HCT116 (cell line): ENCODE measurements around the gene HIVEP3. TPM values are rescaled to one million over a fixed set of nuclear protein-coding genes. Genes with fewer than 3 reads are reported as not detected.

Experiments used
- ATAC-seq: fragments of 200-7000 bp; cut with Tn5 transposase; 2 replicates; pipeline ENCODE4 v1.9.1; 2020; ENCODE audit warnings: mild to moderate bottlenecking, moderate library complexity
- BruUV-seq: library from RNA; stranded (reverse); fragments of 400-500 nt; replicated peaks from 2 replicates; lab custom pipeline; 2021; lab: Mats Ljungman, UMichigan
- CTCF ChIA-PET: fragments of 300-600 bp; sonication (Branson Sonifier 250); formaldehyde crosslinking; loops from one replicate; lab custom pipeline; 2021; ENCODE audit warnings: antibody characterized with exemption; lab: Charles Lee
- POLR2A ChIA-PET: fragments of 300-600, 350-600 bp; sonication (Branson Sonifier 250); formaldehyde crosslinking; loops from one replicate; lab custom pipeline; 2021; ENCODE audit warnings: antibody characterized with exemption; lab: Charles Lee
- RAD21 ChIA-PET, 2 experiments: fragments of 300-600 bp; sonication (Branson Sonifier 250); formaldehyde crosslinking; loops; one replicate each; lab custom pipeline; 2023; ENCODE audit warnings: low total read pairs in 2 of 2; ENCODE audit not compliant: uncharacterized antibody in 2 of 2, unreplicated experiment in 2 of 2, low non-redundant PET in 1 of 2; lab: Charles Lee
- DNase-seq: peaks from one replicate; pipeline ENCODE4 v3.0.0-alpha.2; 2010; ENCODE audit warnings: low read depth, low spot score
- H2AFZ ChIP-seq: fragments of 200-600 bp; shearing (Covaris generic), sonication (generic); 2 replicates; pipeline ENCODE4 v1.6.1; 2017; ENCODE audit warnings: low read depth, mixed run types, mixed read lengths, antibody characterized with exemption, low read length; ENCODE audit not compliant: poor library complexity, severe bottlenecking
- H3K27ac ChIP-seq: 2 replicates; pipeline ENCODE4 v1.5.1; 2012; ENCODE audit warnings: low read depth, low read length
- H3K27me3 ChIP-seq: fragments of 200-600 bp; sonication (generic); 2 replicates; pipeline ENCODE4 v1.6.1; 2016; ENCODE audit warnings: mixed run types, low read length, mixed read lengths; ENCODE audit not compliant: insufficient read depth
- H3K36me3 ChIP-seq, 2 experiments: fragments of 200-500 bp in 1 of 2; fragments of 200-600 bp in 1 of 2; sonication (Bioruptor generic) in 1 of 2; sonication (generic) in 1 of 2; 2 replicates each; pipeline versions ENCODE4 v1.5.1 to v1.6.1; 2014 to 2016; ENCODE audit warnings: low read length in 2 of 2, inconsistent platforms in 1 of 2, mixed read lengths in 1 of 2, mixed run types in 1 of 2; ENCODE audit not compliant: insufficient read depth in 2 of 2, control insufficient read depth in 1 of 2
- H3K4me1 ChIP-seq, 2 experiments: fragments of 200-600 bp in 1 of 2; sonication (generic) in 1 of 2; 2 replicates each; pipeline versions ENCODE4 v1.5.1 to v1.6.1; 2012 to 2017; ENCODE audit warnings: low read length in 2 of 2, inconsistent platforms in 1 of 2, mild to moderate bottlenecking in 1 of 2, mixed read lengths in 1 of 2, mixed run types in 1 of 2, moderate library complexity in 1 of 2; ENCODE audit not compliant: insufficient read depth in 2 of 2, control insufficient read depth in 1 of 2
- H3K4me2 ChIP-seq: fragments of 200-600 bp; sonication (generic); 2 replicates; pipeline ENCODE4 v1.6.1; 2017; ENCODE audit warnings: mixed run types, low read length, mixed read lengths
- H3K4me3 ChIP-seq, 2 experiments: fragments of 200-600 bp in 1 of 2; sonication (generic) in 1 of 2; replicated peaks in 1 of 2; 2 replicates each; pipeline ENCODE4 v1.5.1; 2011 to 2016; ENCODE audit warnings: low read length in 2 of 2, control low read depth in 1 of 2, low read depth in 1 of 2, mild to moderate bottlenecking in 1 of 2, mixed read lengths in 1 of 2, mixed run types in 1 of 2
- H3K79me2 ChIP-seq: fragments of 200-600 bp; sonication (generic); 2 replicates; pipeline ENCODE4 v1.6.1; 2017; ENCODE audit warnings: mild to moderate bottlenecking, mixed run types, low read length, moderate library complexity, mixed read lengths; ENCODE audit not compliant: insufficient read depth
- H3K9ac ChIP-seq: fragments of 200-600 bp; sonication (generic); 2 replicates; pipeline ENCODE4 v1.6.1; 2016; ENCODE audit warnings: low read length, mixed read lengths
- H3K9me2 ChIP-seq: fragments of 200-600 bp; sonication (generic), shearing (Covaris generic); 2 replicates; pipeline ENCODE4 v1.6.1; 2017; ENCODE audit warnings: mixed run types, mild to moderate bottlenecking, moderate library complexity; ENCODE audit not compliant: insufficient read depth
- H3K9me3 ChIP-seq, 2 experiments: fragments of 200-500 bp in 1 of 2; fragments of 200-600 bp in 1 of 2; sonication (Bioruptor generic) in 1 of 2; sonication (generic) in 1 of 2; 2 replicates each; pipeline ENCODE4 v1.6.1; 2014 to 2017; ENCODE audit warnings: low read length in 2 of 2, mixed read lengths in 2 of 2, inconsistent platforms in 1 of 2, low read depth in 1 of 2, mild to moderate bottlenecking in 1 of 2, mixed run types in 1 of 2, moderate library complexity in 1 of 2; ENCODE audit not compliant: control insufficient read depth in 1 of 2, insufficient read depth in 1 of 2
- H4K20me1 ChIP-seq: fragments of 200-600 bp; sonication (generic), shearing (Covaris generic); 2 replicates; pipeline ENCODE4 v1.6.1; 2017; ENCODE audit warnings: mixed run types, mild to moderate bottlenecking, moderate library complexity; ENCODE audit not compliant: insufficient read depth
- CBX3 ChIP-seq: IDR thresholded peaks from 2 replicates; pipeline ENCODE4 v1.6.1; 2012; ENCODE audit warnings: low read depth
- CEBPB ChIP-seq: IDR thresholded peaks from 2 replicates; pipeline ENCODE4 v1.6.1; 2012; ENCODE audit warnings: low read depth
- EGR1 ChIP-seq: IDR thresholded peaks from 2 replicates; pipeline ENCODE4 v1.6.1; 2012; ENCODE audit warnings: low read depth
- ELF1 ChIP-seq: IDR thresholded peaks from 2 replicates; pipeline ENCODE4 v1.6.1; 2012; ENCODE audit warnings: low read depth, borderline replicate concordance
- EZH2 ChIP-seq: fragments of 200-600 bp; sonication (generic); IDR thresholded peaks from 2 replicates; pipeline ENCODE4 v1.6.1; 2017; ENCODE audit warnings: antibody characterized with exemption, mixed run types
- EZH2phosphoT487 ChIP-seq: fragments of 200-600 bp; IDR thresholded peaks from 2 replicates; pipeline ENCODE4 v1.6.1; 2018; ENCODE audit warnings: antibody characterized with exemption, borderline replicate concordance
- FOSL1 ChIP-seq: IDR thresholded peaks from 2 replicates; pipeline ENCODE4 v1.6.1; 2012; ENCODE audit warnings: low read depth
- JUND ChIP-seq: IDR thresholded peaks from 2 replicates; pipeline ENCODE4 v1.6.1; 2012
- POLR2A ChIP-seq: IDR thresholded peaks from 2 replicates; pipeline ENCODE4 v1.7.0; 2011; ENCODE audit warnings: borderline replicate concordance; ENCODE audit not compliant: insufficient read depth, insufficient read length; ENCODE audit errors: extremely low read depth
- POLR2AphosphoS5 ChIP-seq: IDR thresholded peaks from 2 replicates; pipeline ENCODE4 v1.6.1; 2011; ENCODE audit warnings: mild to moderate bottlenecking, low read depth, low read length, moderate library complexity
- RAD21 ChIP-seq: IDR thresholded peaks from 2 replicates; pipeline ENCODE4 v1.6.1; 2012; ENCODE audit warnings: low read depth, mild to moderate bottlenecking
- SIN3A ChIP-seq: IDR thresholded peaks from 2 replicates; pipeline ENCODE4 v1.6.1; 2012; ENCODE audit warnings: low read depth
- SP1 ChIP-seq: IDR thresholded peaks from 2 replicates; pipeline ENCODE4 v1.6.1; 2012; ENCODE audit warnings: low read depth
- SRF ChIP-seq: IDR thresholded peaks from 2 replicates; pipeline ENCODE4 v1.6.1; 2012; ENCODE audit warnings: low read depth
- TCF7L2 ChIP-seq: IDR thresholded peaks from 2 replicates; pipeline ENCODE4 v1.7.0; 2011; ENCODE audit warnings: borderline replicate concordance, inconsistent platforms; ENCODE audit not compliant: insufficient read depth, insufficient read length; ENCODE audit errors: extremely low read depth
- YY1 ChIP-seq: IDR thresholded peaks from 2 replicates; pipeline ENCODE4 v1.6.1; 2011; ENCODE audit warnings: low read length, low read depth, moderate library complexity, mild to moderate bottlenecking; ENCODE audit not compliant: insufficient replicate concordance; ENCODE audit errors: extremely low read depth
- ZFX ChIP-seq: fragments of 450-650 bp; IDR thresholded peaks from 2 replicates; pipeline ENCODE4 v1.6.1; 2017
- ZNF274 ChIP-seq: fragments of 200-500 bp; sonication (Bioruptor generic); IDR thresholded peaks from 2 replicates; pipeline ENCODE4 v1.6.1; 2014; ENCODE audit warnings: mild to moderate bottlenecking, low read depth, low read length, inconsistent platforms
- intact Hi-C: fragments of 100-400 bp; cut with micrococcal nuclease; formaldehyde crosslinking; loops from 2 replicates; pipeline ENCODE4 v1.10.0; 2022
- total RNA-seq: library from RNA; stranded (reverse); gene quantifications from one replicate; pipeline ENCODE4 v1.2.1, GENCODE V29; 2021; ENCODE audit not compliant: unreplicated experiment
- TF ChIP-seq, protein P1 (sequence below): IDR thresholded peaks from 2 replicates; pipeline ENCODE4 v1.6.1; 2011; ENCODE audit warnings: mild to moderate bottlenecking, low read length, moderate library complexity; ENCODE audit not compliant: insufficient replicate concordance; ENCODE audit errors: extremely low read depth
- TF ChIP-seq, protein P2 (sequence below): IDR thresholded peaks from 2 replicates; pipeline ENCODE4 v1.6.1; 2012

The HIVEP3 gene
- total RNA-seq, 1 experiment from 2014 or later, result 7.1 TPM

DNA sequence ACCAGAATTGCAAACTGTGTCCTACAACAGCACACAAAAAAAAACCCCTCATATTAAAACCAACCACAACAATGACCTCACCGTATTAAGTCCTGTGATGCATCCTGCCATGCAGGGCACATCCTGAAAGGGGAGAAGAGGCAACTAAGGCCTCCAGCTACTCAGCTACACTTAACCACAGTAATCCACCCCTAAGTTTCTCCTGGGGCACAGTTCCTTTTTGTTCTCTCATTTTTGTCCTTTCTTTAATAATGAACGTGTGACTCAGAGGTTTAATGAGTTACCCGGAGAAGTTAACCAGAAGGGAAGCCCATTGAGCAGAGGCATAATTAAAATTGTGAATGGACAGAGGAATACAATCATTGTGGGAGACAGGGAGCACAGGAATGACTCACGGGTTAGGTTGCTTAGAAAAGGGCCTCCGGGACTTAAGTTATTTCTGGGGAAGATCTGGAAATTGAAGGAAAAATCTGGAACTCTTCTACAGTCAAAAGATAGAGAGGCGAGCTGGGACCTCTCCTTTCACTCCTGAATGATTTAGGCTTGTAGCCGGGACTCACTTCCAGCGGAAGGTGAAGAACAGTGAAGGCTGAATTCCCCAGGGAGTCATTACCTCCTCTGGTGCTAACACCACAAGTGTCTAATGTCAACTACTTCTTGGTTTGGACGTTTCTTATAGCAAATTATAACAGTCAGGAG, 36.9 kb upstream of the HIVEP3 start (continued):
- TF ChIP-seq TCF7L2, result peak; percentile 15
- TF ChIP-seq EGR1, result peak; percentile 38; the same call in 1 of the 2 replicates
- no peak for TF ChIP-seq ZFX
- peak; percentile 92 for TF ChIP-seq CBX3
- TF ChIP-seq SP1, result peak; percentile 97
- peak; percentile 81 for TF ChIP-seq CEBPB

DNA sequence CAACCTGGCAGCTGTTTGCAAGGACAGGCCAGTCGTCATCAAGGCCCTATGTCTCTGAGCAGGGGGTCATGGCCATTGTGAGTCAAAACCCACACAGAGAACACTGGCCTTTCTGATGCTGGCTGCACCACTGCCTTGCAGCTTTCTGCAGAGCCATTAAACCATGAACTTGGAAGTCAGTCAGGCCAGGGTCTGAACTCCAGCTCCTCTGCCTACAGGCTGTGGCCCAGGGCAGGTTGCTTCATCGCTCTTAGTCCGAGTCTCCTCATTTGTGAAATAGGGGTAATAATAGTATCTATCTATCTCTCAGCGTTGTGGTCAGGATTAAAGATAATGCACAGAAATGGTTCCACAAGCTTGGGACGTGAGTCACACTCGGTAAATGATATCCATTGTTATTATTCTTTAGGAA, 35.8 kb upstream of the HIVEP3 start:
- H3K27ac ChIP-seq, result peak overlapping the region; percentile 93
- peak overlapping the region; percentile 62 for H3K9ac ChIP-seq
- H3K79me2 ChIP-seq, result no peaks in the 10 kb centered on the region
- no TSS peak for BruUV-seq
- ChIA-PET CTCF (interaction anchor here (0.7 kb wide), 1 partner anchor 143 kb away, joined by 3 read pairs; no protein-coding TSS in a partner anchor), POLR2A (interaction anchor here (0.8 kb wide), 1 partner anchor 14 kb away, joined by 4 read pairs; no protein-coding TSS in a partner anchor), RAD21 (interaction anchor here in 1 of 2 experiments (0.6 kb wide), 1 partner anchor 30 kb away, joined by 4 read pairs; no protein-coding TSS in a partner anchor)
- intact Hi-C loops, result loop anchor here (2.0 kb wide), 1 partner anchor 36 kb away; the partner anchor contains the start of gene HIVEP3
- no peaks in the 10 kb centered on the region for H4K20me1 ChIP-seq
- peak overlapping the region in 1 of 2 experiments; percentile 40; a peak in 2 of 4 replicates for H3K4me3 ChIP-seq
- H3K27me3 ChIP-seq, result no peaks in the 10 kb centered on the region
- H2AFZ ChIP-seq, result peak overlapping the region; percentile 19
- no peaks in the 10 kb centered on the region for H3K9me3 ChIP-seq
- ATAC-seq (peak; percentile 63), DNase-seq (peak; percentile 80)
- no peaks in the 10 kb centered on the region for H3K36me3 ChIP-seq
- H3K4me1 ChIP-seq, result peaks cover 50 to 66% of the 10 kb centered on the region in 2 experiments
- H3K9me2 ChIP-seq, result no peaks in the 10 kb centered on the region
- peak overlapping the region; percentile 81 for H3K4me2 ChIP-seq
- peak; percentile 27 for TF ChIP-seq YY1
- TF ChIP-seq RAD21, result no peak; the same call in 1 of the 2 replicates
- TF ChIP-seq FOSL1, result peak; percentile 74
- peak; percentile 79; the same call in 1 of the 2 replicates for TF ChIP-seq CBX3
- peak; percentile 79 for TF ChIP-seq JUND
- TF ChIP-seq POLR2AphosphoS5, result peak; percentile 31; the same call in 1 of the 2 replicates
- no peak for TF ChIP-seq EGR1
- no peak for TF ChIP-seq EZH2
- TF ChIP-seq EZH2phosphoT487, result no peak
- TF ChIP-seq, protein P1, sequence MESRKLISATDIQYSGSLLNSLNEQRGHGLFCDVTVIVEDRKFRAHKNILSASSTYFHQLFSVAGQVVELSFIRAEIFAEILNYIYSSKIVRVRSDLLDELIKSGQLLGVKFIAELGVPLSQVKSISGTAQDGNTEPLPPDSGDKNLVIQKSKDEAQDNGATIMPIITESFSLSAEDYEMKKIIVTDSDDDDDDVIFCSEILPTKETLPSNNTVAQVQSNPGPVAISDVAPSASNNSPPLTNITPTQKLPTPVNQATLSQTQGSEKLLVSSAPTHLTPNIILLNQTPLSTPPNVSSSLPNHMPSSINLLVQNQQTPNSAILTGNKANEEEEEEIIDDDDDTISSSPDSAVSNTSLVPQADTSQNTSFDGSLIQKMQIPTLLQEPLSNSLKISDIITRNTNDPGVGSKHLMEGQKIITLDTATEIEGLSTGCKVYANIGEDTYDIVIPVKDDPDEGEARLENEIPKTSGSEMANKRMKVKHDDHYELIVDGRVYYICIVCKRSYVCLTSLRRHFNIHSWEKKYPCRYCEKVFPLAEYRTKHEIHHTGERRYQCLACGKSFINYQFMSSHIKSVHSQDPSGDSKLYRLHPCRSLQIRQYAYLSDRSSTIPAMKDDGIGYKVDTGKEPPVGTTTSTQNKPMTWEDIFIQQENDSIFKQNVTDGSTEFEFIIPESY, result peak; percentile 27
- TF ChIP-seq CEBPB, result peak; percentile 93
- TF ChIP-seq, protein P2, sequence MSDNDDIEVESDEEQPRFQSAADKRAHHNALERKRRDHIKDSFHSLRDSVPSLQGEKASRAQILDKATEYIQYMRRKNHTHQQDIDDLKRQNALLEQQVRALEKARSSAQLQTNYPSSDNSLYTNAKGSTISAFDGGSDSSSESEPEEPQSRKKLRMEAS, result peak; percentile 11; the same call in 1 of the 2 replicates
- no peak for TF ChIP-seq ZNF274
- no peak for TF ChIP-seq POLR2A
- peak; percentile 72 for TF ChIP-seq SP1
- 0 out of 2 replicates have a peak, but pooled peaks have one; percentile 58 for TF ChIP-seq SIN3A
- TF ChIP-seq SRF, result peak; percentile 39
- no peak for TF ChIP-seq ELF1
